ENCODE results near the gene ZNF496.
"Not testable (repeated sequence)": the region's sequence is repeated elsewhere in the genome, so short reads cannot be mapped to it uniquely, and the experiment has no call there.

The ZNF496 gene

GRCh38 chr1:247269133-247269532 lies 62.5 kb downstream of the ZNF496 start:
- TF ChIP-seq CTCF (conservative IDR thresholded peaks at IDR 0.05; ENCODE audit: low read depth, low read length): no peak
- H3K4me3 ChIP-seq (ENCODE audit: low read depth, low read length): no peak overlapping the region
- no peak for DNase-seq (ENCODE audit: low read depth)

- peak; percentile 27 for TF ChIP-seq CTCF (conservative IDR thresholded peaks at IDR 0.05; ENCODE audit: low read depth, low read length)
- DNase-seq (ENCODE audit: low read depth): peak; percentile 61
- H3K4me3 ChIP-seq (ENCODE audit: low read depth, low read length): no peak overlapping the region
Observed at GRCh38 chr1:247268390-247269045, 63.1 kb downstream of the ZNF496 start.

- TF ChIP-seq CTCF (conservative IDR thresholded peaks at IDR 0.05; ENCODE audit: low read depth, low read length): no peak
- H3K4me3 ChIP-seq (ENCODE audit: low read depth, low read length): no peak overlapping the region
- DNase-seq (ENCODE audit: low read depth): peak; percentile 11
Observed at GRCh38 chr1:247266053-247266452, 65.6 kb downstream of the ZNF496 start.

- not testable (repeated sequence) for H3K4me3 ChIP-seq (ENCODE audit: low read depth, low read length); DNase-seq (ENCODE audit: low read depth)
Observed at GRCh38 chr1:247255772-247256171, 75.9 kb downstream of the ZNF496 start, which contains the start of gene VN1R5. TSS of gene VN1R5 (plus strand) at chr1:247256072.

GRCh38 chr1:247247568-247247967 lies 84.1 kb downstream of the ZNF496 start:
- TF ChIP-seq CTCF (conservative IDR thresholded peaks at IDR 0.05; ENCODE audit: low read depth, low read length): no peak
- DNase-seq (ENCODE audit: low read depth): no peak
- H3K4me3 ChIP-seq (ENCODE audit: low read depth, low read length): no peak overlapping the region
